HepG2 (cell line): ENCODE results near the gene PSMG3. TPM values are rescaled to one million over a fixed set of nuclear protein-coding genes. Genes with fewer than 3 reads are reported as not detected.

Experiments
- ATAC-seq: fragments of 200-7000 bp; cut with Tn5 transposase; 3 replicates; pipeline ENCODE4 v1.9.1; 2020; ENCODE audit warnings: mild to moderate bottlenecking, moderate library complexity
- BruUV-seq: library from RNA; stranded (reverse); fragments of 400-500 nt; replicated peaks from 2 replicates; lab custom pipeline; 2021; lab: Mats Ljungman, UMichigan
- CTCF ChIA-PET: fragments of 300-600 bp; formaldehyde crosslinking; extraction: SDS; loops from one replicate; lab custom pipeline; 2021; ENCODE audit warnings: low total read pairs, inconsistent platforms, low intra/inter-chr PET ratio; lab: Yijun Ruan, JAX
- POLR2A ChIA-PET: fragments of 350-600 bp; sonication (Branson Sonifier 250); formaldehyde crosslinking; loops from one replicate; lab custom pipeline; 2020; ENCODE audit warnings: antibody characterized with exemption, inconsistent platforms; lab: Yijun Ruan, JAX
- DNase-seq: peaks from one replicate; pipeline ENCODE4 v3.0.0-alpha.2; 2015; ENCODE audit warnings: low spot score
- FAIRE-seq: peaks from 3 replicates; lab custom pipeline; 2011; peaks lifted over from hg19 to GRCh38; lab: Jason Lieb, UNC
- H2AFZ ChIP-seq: one replicate; pipeline ENCODE4 v1.6.1; 2011; ENCODE audit warnings: low read length, inconsistent platforms
- H3K27ac ChIP-seq: fragments of 300-600 bp; 3 replicates; pipeline ENCODE4 v1.8.0; 2011; ENCODE audit warnings: mixed run types, mild to moderate bottlenecking, mixed read lengths, low read length, inconsistent platforms; ENCODE audit not compliant: insufficient read depth; ENCODE audit errors: extremely low read length
- H3K27me3 ChIP-seq, 2 experiments: fragments of 200-600 bp in 1 of 2; 2 replicates in 1 of 2; 3 replicates in 1 of 2; pipeline versions ENCODE4 v1.6.0 to v1.8.0; 2011; ENCODE audit warnings: low read length in 2 of 2, mild to moderate bottlenecking in 2 of 2, moderate library complexity in 2 of 2, inconsistent platforms in 1 of 2; ENCODE audit not compliant: insufficient read depth in 2 of 2, control insufficient read depth in 1 of 2
- H3K36me3 ChIP-seq, 2 experiments: fragments of 200-600 bp in 1 of 2; replicated peaks in 1 of 2; 2 replicates in 1 of 2; 3 replicates in 1 of 2; pipeline versions ENCODE4 v1.5.1 to v1.8.0; 2011; ENCODE audit warnings: low read length in 2 of 2, inconsistent platforms in 1 of 2; ENCODE audit not compliant: insufficient read depth in 2 of 2, control insufficient read depth in 1 of 2
- H3K4me1 ChIP-seq: 2 replicates; pipeline ENCODE4 v1.5.1; 2012; ENCODE audit warnings: low read length, inconsistent platforms; ENCODE audit not compliant: insufficient read depth
- H3K4me2 ChIP-seq: 2 replicates; pipeline ENCODE4 v1.6.0; 2011; ENCODE audit warnings: low read depth, low read length, inconsistent platforms
- H3K4me3 ChIP-seq, 3 experiments: fragments of 200-600 bp in 1 of 3; sonication (generic), shearing (Covaris generic) in 1 of 3; replicated peaks in 1 of 3; 2 replicates each; pipeline ENCODE4 v1.5.1; 2011 to 2016; ENCODE audit warnings: low read length in 3 of 3, inconsistent platforms in 2 of 3, low read depth in 2 of 3, mild to moderate bottlenecking in 2 of 3, control low read depth in 1 of 3, mixed read lengths in 1 of 3; ENCODE audit not compliant: insufficient read depth in 1 of 3
- H3K79me2 ChIP-seq: one replicate; pipeline ENCODE4 v1.6.1; 2011; ENCODE audit warnings: low read length, inconsistent platforms; ENCODE audit not compliant: insufficient read depth
- H3K9ac ChIP-seq: 2 replicates; pipeline ENCODE4 v1.6.0; 2011; ENCODE audit warnings: mild to moderate bottlenecking, low read depth, low read length, inconsistent platforms; ENCODE audit not compliant: insufficient read depth
- H3K9me3 ChIP-seq: 2 replicates; pipeline ENCODE4 v1.5.1; 2012; ENCODE audit warnings: mild to moderate bottlenecking, low read length
- H4K20me1 ChIP-seq: 2 replicates; pipeline ENCODE4 v1.6.0; 2011; ENCODE audit warnings: inconsistent platforms, mild to moderate bottlenecking, low read length, moderate library complexity; ENCODE audit not compliant: insufficient read depth
- CEBPZ ChIP-seq: IDR thresholded peaks from 2 replicates; pipeline ENCODE4 v1.6.1; 2012; ENCODE audit warnings: low read length, improper control_type of control experiment
- ETS1 ChIP-seq: sonication (generic); formaldehyde crosslinking; IDR thresholded peaks from 2 replicates; pipeline ENCODE4 v1.4.0; 2020; ENCODE audit warnings: missing genetic modification reagents
- GATAD1 ChIP-seq: IDR thresholded peaks from 2 replicates; pipeline ENCODE4 v1.6.1; 2016; ENCODE audit warnings: missing genetic modification reagents, missing compliant biosample characterization
- HNRNPL ChIP-seq: fragments of 200-400 bp; formaldehyde crosslinking; IDR thresholded peaks from 2 replicates; pipeline ENCODE4 v1.6.1; 2017; ENCODE audit warnings: mild to moderate bottlenecking, low read depth, low read length
- JUN ChIP-seq: sonication (generic); formaldehyde crosslinking; IDR thresholded peaks from 2 replicates; pipeline ENCODE4 v1.4.0; 2020; ENCODE audit warnings: mild to moderate bottlenecking, missing genetic modification reagents
- SMARCE1 ChIP-seq: fragments of 450-650 bp; IDR thresholded peaks from 2 replicates; pipeline ENCODE4 v1.6.1; 2017; ENCODE audit warnings: borderline replicate concordance
- ZBTB20 ChIP-seq: sonication (generic); formaldehyde crosslinking; IDR thresholded peaks from 2 replicates; pipeline ENCODE4 v1.8.1; 2023; ENCODE audit warnings: missing genetic modification reagents, low read depth, mild to moderate bottlenecking, borderline replicate concordance
- ZNF740 ChIP-seq: sonication (generic); formaldehyde crosslinking; IDR thresholded peaks from 2 replicates; pipeline ENCODE4 v1.4.0; 2020; ENCODE audit warnings: missing genetic modification reagents
- WGBS: methylation state at CpG from one replicate; pipeline ENCODE4 v1.1.6; 2017; ENCODE audit warnings: low lambda C conversion rate; 5-methylcytosine and 5-hydroxymethylcytosine counted together
- in situ Hi-C: cut with HindIII; loops from 2 replicates; pipeline ENCODE4 v1.10.0; 2017; ENCODE audit warnings: low pct_unique_long_range_greater_than_20kb; ENCODE audit not compliant: extremely low pct_ligation_motif_present
- intact Hi-C: fragments of 100-400 bp; cut with micrococcal nuclease; formaldehyde crosslinking; loops from one replicate; pipeline ENCODE4 v1.10.0; 2022; ENCODE audit not compliant: unreplicated experiment
- polyA plus RNA-seq, 8 experiments: library from polyadenylated mRNA; depleted of rRNA in 3 of 8; stranded (reverse) in 7 of 8; unstranded in 1 of 8; fragments of >200 nt; fragmentation: Illumina TruSeq in 4 of 8; extraction: Trizol in 4 of 8; gene quantifications; 2 replicates each; pipeline versions ENCODE4 v1.2.1 to v1.2.3, GENCODE V29; 2011 to 2016; ENCODE audit warnings: low read depth in 4 of 8, missing spikeins in 1 of 8, mixed read lengths in 1 of 8; ENCODE audit not compliant: insufficient read depth in 1 of 8
- total RNA-seq, 5 experiments: library from RNA; depleted of rRNA; stranded (reverse); fragments of >200 nt; fragmentation: Illumina TruSeq; extraction: Trizol; gene quantifications; 2 replicates each; pipeline ENCODE4 v1.2.3, GENCODE V29; 2016; ENCODE audit warnings: low read depth in 1 of 5

PSMG3 gene
- total and polyA plus RNA-seq, 2 of the 13 experiments (the other 11 are each of a cell fraction or from before 2014, with no cell fraction given), result 29.6 to 48.4 TPM

GRCh38 chr7:1535100-1535458, 34.8 kb downstream of the PSMG3 start:
- TF ChIP-seq GATAD1 (CRISPR knock-in tag) (no peak), ZBTB20 (CRISPR knock-in tag) (no peak), HNRNPL (no peak), JUN (CRISPR knock-in tag) (no peak), ETS1 (CRISPR knock-in tag) (no peak), CEBPZ (no peak), ZNF740 (CRISPR knock-in tag) (no peak), SMARCE1 (no peak)
- ATAC-seq (no peak), FAIRE-seq (no peak), DNase-seq (no peak)
- Histone ChIP-seq H3K79me2 (peaks cover 62% of the 10 kb centered on the region), H3K4me2 (no peak overlapping the region), H3K4me3 (no peak overlapping the region), H3K9me3 (no peaks in the 10 kb centered on the region), H2AFZ (no peak overlapping the region), H3K27ac (no peak overlapping the region), H3K4me1 (peaks cover 63% of the 10 kb centered on the region), H3K36me3 (peaks cover 8 to 15% of the 10 kb centered on the region in 2 experiments; a peak in 3 of 5 replicates), H3K9ac (no peak overlapping the region), H4K20me1 (peaks cover 15% of the 10 kb centered on the region; the same call in 1 of the 2 replicates), H3K27me3 (no peaks in the 10 kb centered on the region; a peak in 1 of 5 replicates)
- in situ Hi-C loops, result no loop called here
- WGBS, result 58% methylated on average over 5 of the region's 6 CpGs
- POLR2A ChIA-PET, result interaction anchor here (7.0 kb wide), 1 partner anchor 22 kb away, joined by 108 read pairs; the partner anchor contains the start of gene TMEM184A
- intact Hi-C loops, result no loop called here
- CTCF ChIA-PET, result no interaction called here
- no TSS peak for BruUV-seq
